Gastroesophageal sphincter (tissue), 4 donors: ENCODE results near the gene ZBTB18. TPM values are rescaled to one million over a fixed set of nuclear protein-coding genes. Genes with fewer than 3 reads are reported as not detected.
"Not testable (repeated sequence)": the region's sequence is repeated elsewhere in the genome, so short reads cannot be mapped to it uniquely, and the experiment has no call there.

ENCODE experiments used
- ATAC-seq: fragments of 150-250 bp; one replicate; pipeline ENCODE4 v1.9.1; 2016; ENCODE audit warnings: mild to moderate bottlenecking, moderate library complexity
- H3K27ac ChIP-seq, 4 donors: fragments of 200-600 bp; sonication (generic) in 3 of 4; 1 replicate in 3 of 4; 2 replicates in 1 of 4; pipeline ENCODE4 v1.5.1; 2016 to 2019
- H3K27me3 ChIP-seq: fragments of 200-600 bp; sonication (generic); one replicate; pipeline ENCODE4 v1.5.1; 2019
- H3K36me3 ChIP-seq, 2 donors: fragments of 200-600 bp; sonication (generic); one replicate each; pipeline ENCODE4 v1.5.1; 2019; ENCODE audit warnings: control low read depth in 1 of 2
- H3K4me1 ChIP-seq, 3 donors: fragments of 200-600 bp; sonication (generic); 1 replicate in 2 of 3; 2 replicates in 1 of 3; pipeline ENCODE4 v1.5.1; 2016 to 2019; ENCODE audit warnings: control low read depth in 2 of 3
- H3K4me3 ChIP-seq, 2 donors: fragments of 200-600 bp; sonication (generic); one replicate each; pipeline ENCODE4 v1.5.1; 2019; ENCODE audit warnings: mild to moderate bottlenecking in 1 of 2, moderate library complexity in 1 of 2
- H3K9me3 ChIP-seq, 3 donors: fragments of 200-600 bp; sonication (generic); one replicate each; pipeline ENCODE4 v1.5.1; 2017 to 2019; ENCODE audit warnings: control low read depth in 2 of 3
- CTCF ChIP-seq, 4 experiments: fragments of 200-600 bp in 2 of 4; fragments of 450-650 bp in 2 of 4; sonication (generic) in 1 of 4; IDR thresholded peaks; one replicate each; pipeline ENCODE4 v1.5.1; 2017 to 2019; ENCODE audit warnings: antibody characterized with exemption in 4 of 4, mild to moderate bottlenecking in 2 of 4, moderate library complexity in 2 of 4
- EP300 ChIP-seq: sonication (generic); formaldehyde crosslinking; IDR thresholded peaks from one replicate; pipeline ENCODE4 v1.6.1; 2017; ENCODE audit warnings: antibody characterized with exemption, mild to moderate bottlenecking
- POLR2A ChIP-seq, 2 donors: fragments of 450-650 bp; IDR thresholded peaks; one replicate each; pipeline ENCODE4 v1.6.1; 2017; ENCODE audit warnings: antibody characterized with exemption in 2 of 2, mild to moderate bottlenecking in 2 of 2, moderate library complexity in 1 of 2
- POLR2AphosphoS5 ChIP-seq: sonication (generic); formaldehyde crosslinking; IDR thresholded peaks from one replicate; pipeline ENCODE4 v1.6.1; 2017; ENCODE audit warnings: antibody characterized with exemption
- WGBS, 2 donors: methylation state at CpG; one replicate each; pipeline ENCODE4 v1.1.5; 2018; ENCODE audit warnings: low coverage in 1 of 2; 5-methylcytosine and 5-hydroxymethylcytosine counted together
- total RNA-seq, 4 donors: library from RNA; depleted of rRNA; stranded (reverse); fragments of >200 nt; gene quantifications; one replicate each; pipeline ENCODE4 v1.1.0, GENCODE V29; 2016

Gene ZBTB18
- total RNA-seq, 4 donors from 2014 or later, result 12.5 to 25.1 (median 20.4) TPM

GRCh38 chr1:244013100-244013499 is 38.0 kb upstream of the ZBTB18 start:
- TF ChIP-seq POLR2A (IDR thresholded peaks at IDR 0.05) (no peak), POLR2AphosphoS5 (no peak), CTCF (IDR thresholded peaks at IDR 0.05) (no peak), EP300 (no peak)
- peaks cover 10% of the 10 kb centered on the region for H3K27me3 ChIP-seq
- peaks cover 0 to 8% (median 0%) of the 10 kb centered on the region in 3 donors for H3K4me1 ChIP-seq
- no peak for ATAC-seq
- 97 to 100% methylated on average over 2 of the region's 2 CpGs for WGBS, 2 donors
- H3K27ac ChIP-seq, result no peak overlapping the region
- H3K36me3 ChIP-seq, result no peaks in the 10 kb centered on the region
- no peaks in the 10 kb centered on the region for H3K9me3 ChIP-seq
- no peak overlapping the region for H3K4me3 ChIP-seq

- 20 to 86% methylated on average over 1 to 2 of the region's 3 CpGs for WGBS, 2 donors
- ATAC-seq, result not testable (repeated sequence)
Measured at GRCh38 chr1:244014862-244015261, 36.2 kb upstream of the ZBTB18 start.

GRCh38 chr1:244019982-244020485 is 31.0 kb upstream of the ZBTB18 start:
- ATAC-seq, result no peak
- Histone ChIP-seq H3K27ac (no peak overlapping the region), H3K4me1 (no peaks in the 10 kb centered on the region)

More at GRCh38 chr1:244014862-244015261, 36.2 kb upstream of the ZBTB18 start:
- H3K4me3 ChIP-seq, H3K27ac ChIP-seq, H3K4me1 ChIP-seq, H3K9me3 ChIP-seq, H3K36me3 ChIP-seq, H3K27me3 ChIP-seq: not testable (repeated sequence)

GRCh38 chr1:244021427-244021826 is 29.7 kb upstream of the ZBTB18 start:
- TF ChIP-seq POLR2A (IDR thresholded peaks at IDR 0.05) (no peak), POLR2AphosphoS5 (no peak), CTCF (IDR thresholded peaks at IDR 0.05) (no peak), EP300 (no peak)
- Histone ChIP-seq H3K9me3 (no peaks in the 10 kb centered on the region), H3K27ac (no peak overlapping the region), H3K36me3 (no peaks in the 10 kb centered on the region), H3K27me3 (no peaks in the 10 kb centered on the region), H3K4me3 (no peak overlapping the region), H3K4me1 (no peaks in the 10 kb centered on the region)
- WGBS, 2 donors, result 88 to 100% methylated on average over 1 of the region's 1 CpG
- no peak for ATAC-seq

More at GRCh38 chr1:244019982-244020485, 31.0 kb upstream of the ZBTB18 start:
- no peak for TF ChIP-seq EP300
- TF ChIP-seq POLR2AphosphoS5, result no peak
- TF ChIP-seq CTCF (IDR thresholded peaks at IDR 0.05), result no peak
- no peak for TF ChIP-seq POLR2A (IDR thresholded peaks at IDR 0.05)
- H3K27me3 ChIP-seq, result no peaks in the 10 kb centered on the region
- H3K36me3 ChIP-seq, result no peaks in the 10 kb centered on the region
- H3K9me3 ChIP-seq, result no peaks in the 10 kb centered on the region
- H3K4me3 ChIP-seq, result no peak overlapping the region
- WGBS, 2 donors, result 50 to 69% methylated on average over 1 to 3 of the region's 4 CpGs

GRCh38 chr1:244022311-244022710 is 28.8 kb upstream of the ZBTB18 start:
- Histone ChIP-seq H3K27me3 (no peaks in the 10 kb centered on the region), H3K9me3 (no peaks in the 10 kb centered on the region), H3K27ac (no peak overlapping the region), H3K4me1 (no peaks in the 10 kb centered on the region), H3K4me3 (no peak overlapping the region), H3K36me3 (no peaks in the 10 kb centered on the region)
- TF ChIP-seq POLR2AphosphoS5 (no peak), POLR2A (IDR thresholded peaks at IDR 0.05) (no peak), CTCF (IDR thresholded peaks at IDR 0.05) (no peak)
- 85% methylated on average over 2 of the region's 2 CpGs; no CpG with 5 or more reads in 1 of the 2 donors for WGBS, 2 donors
- ATAC-seq, result no peak
